GM23248 (cell line): Measurements from ENCODE around the gene GATAD2A. TPM values are rescaled to one million over a fixed set of nuclear protein-coding genes. Genes with fewer than 3 reads are reported as not detected.

ENCODE experiments used
- DNase-seq: peaks from one replicate; pipeline ENCODE4 v3.0.0-alpha.2; 2015
- H2AFZ ChIP-seq: fragments of 200-600 bp; sonication (generic); 2 replicates; pipeline ENCODE4 v1.6.1; 2016; ENCODE audit warnings: antibody characterized with exemption
- H3F3A ChIP-seq: fragments of 200-600 bp; sonication (generic); 2 replicates; pipeline ENCODE4 v1.6.1; 2016; ENCODE audit warnings: mild to moderate bottlenecking, antibody characterized with exemption, mixed run types; ENCODE audit not compliant: insufficient read depth
- H3K27ac ChIP-seq: fragments of 200-600 bp; sonication (generic); 2 replicates; pipeline ENCODE4 v1.5.1; 2016; ENCODE audit warnings: mild to moderate bottlenecking
- H3K27me3 ChIP-seq: fragments of 200-600 bp; sonication (generic); replicated peaks from 2 replicates; pipeline ENCODE4 v1.6.1; 2016; ENCODE audit warnings: mild to moderate bottlenecking; ENCODE audit not compliant: insufficient read depth
- H3K36me3 ChIP-seq: fragments of 200-600 bp; sonication (generic); 2 replicates; pipeline ENCODE4 v1.6.1; 2016; ENCODE audit warnings: low read depth, mild to moderate bottlenecking
- H3K4me1 ChIP-seq: fragments of 200-600 bp; sonication (generic); 2 replicates; pipeline ENCODE4 v1.6.1; 2016; ENCODE audit warnings: mild to moderate bottlenecking; ENCODE audit not compliant: insufficient read depth
- H3K4me2 ChIP-seq: fragments of 200-600 bp; sonication (generic); one replicate; pipeline ENCODE4 v1.6.1; 2016; ENCODE audit warnings: mild to moderate bottlenecking; ENCODE audit not compliant: unreplicated experiment
- H3K4me3 ChIP-seq: fragments of 200-600 bp; sonication (generic); 2 replicates; pipeline ENCODE4 v1.5.1; 2016; ENCODE audit warnings: mild to moderate bottlenecking
- H3K79me2 ChIP-seq: fragments of 200-600 bp; sonication (generic); 2 replicates; pipeline ENCODE4 v1.6.1; 2016; ENCODE audit warnings: mild to moderate bottlenecking; ENCODE audit not compliant: insufficient read depth
- H3K9ac ChIP-seq: fragments of 200-600 bp; sonication (generic); 2 replicates; pipeline ENCODE4 v1.6.1; 2016; ENCODE audit warnings: mild to moderate bottlenecking
- H3K9me2 ChIP-seq: fragments of 200-600 bp; sonication (generic); 2 replicates; pipeline ENCODE4 v1.6.1; 2016; ENCODE audit warnings: mixed run types, mild to moderate bottlenecking, moderate library complexity; ENCODE audit not compliant: insufficient read depth
- H3K9me3 ChIP-seq: fragments of 200-600 bp; sonication (generic); one replicate; pipeline ENCODE4 v1.6.1; 2017; ENCODE audit warnings: low read depth
- H4K20me1 ChIP-seq: fragments of 200-600 bp; sonication (generic); 2 replicates; pipeline ENCODE4 v1.6.0; 2016; ENCODE audit not compliant: insufficient read depth
- EZH2 ChIP-seq: fragments of 200-600 bp; sonication (generic); IDR thresholded peaks from 2 replicates; pipeline ENCODE4 v1.6.1; 2018; ENCODE audit warnings: antibody characterized with exemption, mild to moderate bottlenecking; ENCODE audit not compliant: insufficient read depth, poor library complexity, severe bottlenecking
- EZH2phosphoT487 ChIP-seq: fragments of 200-600 bp; sonication (generic); IDR thresholded peaks from 2 replicates; pipeline ENCODE4 v1.6.1; 2018; ENCODE audit warnings: antibody characterized with exemption, moderate library complexity, mild to moderate bottlenecking, low read depth; ENCODE audit not compliant: insufficient read depth
- WGBS, 2 experiments: methylation state at CpG; one replicate each; pipeline ENCODE4 v1.1.6; 2015 to 2017; ENCODE audit warnings: low lambda C conversion rate in 2 of 2, low coverage in 1 of 2; ENCODE audit errors: missing lambda C conversion rate in 2 of 2; 5-methylcytosine and 5-hydroxymethylcytosine counted together
- in situ Hi-C: fragments of 300-500 bp; cut with MboI; formaldehyde crosslinking; loops from 2 replicates; pipeline ENCODE4 v1.15.0; 2020
- polyA plus RNA-seq: library from polyadenylated mRNA; unstranded; fragments of >200 nt; fragmentation: Nextera tagmentation; extraction: Ambion mirVana; gene quantifications from 2 replicates; pipeline ENCODE4 v1.2.1, GENCODE V29; 2016
- total RNA-seq: library from RNA; depleted of rRNA; stranded (reverse); fragments of >200 nt; shearing (Covaris generic); gene quantifications from 2 replicates; pipeline ENCODE4 v1.2.3, GENCODE V29; 2014

The GATAD2A gene
- total and polyA plus RNA-seq, 2 experiments from 2014 or later, result 15.4 to 52.1 TPM

GRCh38 chr19:19460258-19460731, 54.8 kb downstream of the GATAD2A start:
- no peaks in the 10 kb centered on the region; the same call in 1 of the 2 replicates for H3K36me3 ChIP-seq
- in situ Hi-C loops, result no loop called here
- no peaks in the 10 kb centered on the region for H3K9me3 ChIP-seq
- H4K20me1 ChIP-seq, result no peaks in the 10 kb centered on the region
- H3K4me1 ChIP-seq, result peaks cover 69% of the 10 kb centered on the region
- peaks cover 22% of the 10 kb centered on the region for H3F3A ChIP-seq
- no peaks in the 10 kb centered on the region for H3K27me3 ChIP-seq
- peak overlapping the region; percentile 82 for H3K27ac ChIP-seq
- TF ChIP-seq EZH2 (no peak), EZH2phosphoT487 (no peak)
- 64 to 77% methylated on average over 7 to 10 of the region's 10 CpGs for WGBS, 2 experiments
- DNase-seq, result peak; percentile 42
- H3K9me2 ChIP-seq, result no peaks in the 10 kb centered on the region
- 0 out of 2 replicates have a peak overlapping the region, but pooled peaks have one; percentile 1 for H2AFZ ChIP-seq
- H3K79me2 ChIP-seq, result peaks cover 99% of the 10 kb centered on the region
- peak overlapping the region; percentile 70 for H3K4me2 ChIP-seq
- H3K9ac ChIP-seq, result peak overlapping the region; percentile 73
- no peak overlapping the region for H3K4me3 ChIP-seq

DNA sequence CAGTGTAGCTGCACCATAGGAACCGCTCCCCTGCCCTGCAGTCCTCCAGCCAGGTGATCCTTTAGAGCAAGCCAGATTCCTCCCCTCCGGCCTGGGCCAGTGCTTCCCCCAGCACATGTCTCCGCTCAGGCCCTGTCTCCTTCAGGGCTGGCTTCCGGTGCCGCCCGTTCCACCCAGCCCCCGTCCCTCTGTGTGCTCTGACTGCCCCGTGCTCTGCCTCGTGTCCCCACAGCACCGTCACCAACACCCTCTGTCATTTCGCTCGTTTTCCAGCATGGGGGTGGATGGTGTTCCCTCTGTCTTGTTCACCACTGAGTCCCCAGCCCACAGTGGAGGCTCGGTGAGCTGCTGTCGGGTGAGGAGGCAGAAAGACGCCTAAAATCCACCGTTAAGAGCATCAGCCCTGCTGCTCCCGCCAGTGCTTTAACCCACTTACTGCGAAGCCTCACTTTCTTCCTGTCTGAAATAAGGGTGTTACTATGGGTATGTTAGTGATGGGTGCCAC, 55.3 kb downstream of the GATAD2A start:
- Histone ChIP-seq H3K79me2 (peaks cover 99% of the 10 kb centered on the region), H3K4me2 (peak overlapping the region; percentile 70), H3K27ac (peak overlapping the region; percentile 82), H3K27me3 (no peaks in the 10 kb centered on the region), H3K9me3 (no peaks in the 10 kb centered on the region), H2AFZ (0 out of 2 replicates have a peak overlapping the region, but pooled peaks have one; percentile 1), H3K36me3 (no peaks in the 10 kb centered on the region; the same call in 1 of the 2 replicates), H3K4me3 (0 out of 2 replicates have a peak overlapping the region, but pooled peaks have one; percentile 3), H3F3A (peaks cover 22% of the 10 kb centered on the region), H3K9me2 (no peaks in the 10 kb centered on the region), H4K20me1 (no peaks in the 10 kb centered on the region), H3K9ac (peak overlapping the region; percentile 73), H3K4me1 (peaks cover 69% of the 10 kb centered on the region)
- DNase-seq, result peak; percentile 74
- no peak for TF ChIP-seq EZH2
- no peak for TF ChIP-seq EZH2phosphoT487
- in situ Hi-C loops, result no loop called here
- WGBS, 2 experiments, result 11 to 23% methylated on average over 11 to 18 of the region's 18 CpGs

GRCh38 chr19:19461306-19461670, 55.8 kb downstream of the GATAD2A start:
- Histone ChIP-seq H2AFZ (no peak overlapping the region), H3K36me3 (peaks cover 2% of the 10 kb centered on the region; the same call in 1 of the 2 replicates), H3K79me2 (peaks cover 99% of the 10 kb centered on the region), H3K4me1 (peaks cover 69% of the 10 kb centered on the region), H3K9me3 (no peaks in the 10 kb centered on the region), H3K4me3 (0 out of 2 replicates have a peak overlapping the region, but pooled peaks have one; percentile 3), H4K20me1 (no peaks in the 10 kb centered on the region), H3K27ac (peak overlapping the region; percentile 82), H3K9ac (peak overlapping the region; percentile 73), H3K4me2 (peak overlapping the region; percentile 70), H3K9me2 (no peaks in the 10 kb centered on the region), H3K27me3 (no peaks in the 10 kb centered on the region), H3F3A (peaks cover 22% of the 10 kb centered on the region)
- in situ Hi-C loops, result no loop called here
- TF ChIP-seq EZH2phosphoT487 (no peak), EZH2 (no peak)
- WGBS, 2 experiments, result 43 to 48% methylated on average over 4 of the region's 4 CpGs
- peak; percentile 55 for DNase-seq

DNA sequence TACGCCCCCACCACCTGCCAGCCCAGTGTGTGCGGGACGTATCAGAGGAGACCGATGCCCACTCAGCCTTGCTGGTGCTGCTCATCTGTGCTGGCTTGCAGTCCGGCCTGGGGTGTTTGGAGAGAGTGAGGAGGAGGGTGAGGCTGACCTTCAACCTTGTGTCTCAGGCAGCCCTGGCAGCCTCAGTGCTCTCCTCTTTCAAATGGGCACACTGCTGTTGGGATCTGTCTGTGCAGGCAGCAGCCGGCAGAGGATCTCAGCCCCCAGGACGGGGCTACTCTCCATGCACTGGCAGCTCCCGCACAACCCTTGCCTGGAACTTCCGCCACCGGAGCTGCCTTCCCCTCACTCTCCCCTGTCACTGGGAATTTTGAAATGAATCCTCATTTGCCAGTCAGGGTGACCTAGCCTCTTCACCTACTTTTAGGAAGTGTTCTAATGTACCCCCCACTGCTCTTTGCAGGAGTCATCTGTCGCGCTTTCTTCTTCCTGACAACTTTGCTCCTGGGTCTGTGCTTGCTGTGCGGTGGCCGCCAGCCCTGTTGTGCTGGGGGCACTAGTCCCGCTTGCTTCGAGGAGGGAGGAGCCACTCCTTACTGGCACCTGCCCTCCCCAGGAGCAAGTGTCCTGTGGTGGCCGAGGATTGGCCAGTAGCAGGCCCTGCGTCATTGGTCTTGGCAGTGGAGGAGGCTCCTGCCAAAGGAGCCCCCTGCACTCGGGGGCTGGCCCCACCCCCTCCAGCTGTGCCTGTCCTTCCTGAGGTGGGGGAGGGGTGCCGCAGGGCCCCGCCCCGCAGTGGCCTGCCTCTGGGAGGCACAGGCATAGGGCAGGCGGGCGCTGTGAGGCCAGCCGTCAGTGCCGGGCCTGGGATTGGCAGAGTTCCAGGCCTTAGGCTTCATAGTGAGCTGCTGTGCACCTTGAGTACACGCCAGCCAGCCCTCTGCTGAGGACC, 56.5 kb downstream of the GATAD2A start:
- Histone ChIP-seq H4K20me1 (no peaks in the 10 kb centered on the region), H2AFZ (no peak overlapping the region), H3K9me3 (no peaks in the 10 kb centered on the region), H3F3A (peaks cover 22% of the 10 kb centered on the region), H3K36me3 (peaks cover 7% of the 10 kb centered on the region; the same call in 1 of the 2 replicates), H3K4me1 (peaks cover 69% of the 10 kb centered on the region), H3K27ac (peak overlapping the region; percentile 82), H3K9me2 (no peaks in the 10 kb centered on the region), H3K79me2 (peaks cover 99% of the 10 kb centered on the region), H3K4me3 (no peak overlapping the region), H3K9ac (peak overlapping the region; percentile 73), H3K4me2 (peak overlapping the region; percentile 70), H3K27me3 (no peaks in the 10 kb centered on the region)
- 55 to 62% methylated on average over 22 to 26 of the region's 27 CpGs for WGBS, 2 experiments
- in situ Hi-C loops, result no loop called here
- TF ChIP-seq EZH2phosphoT487 (no peak), EZH2 (no peak)
- no peak for DNase-seq
